Measurements from ENCODE around the gene SPATA20. TPM values are rescaled to one million over a fixed set of nuclear protein-coding genes. Genes with fewer than 3 reads are reported as not detected.

Gene SPATA20
- total RNA-seq, 4 donors from 2014 or later, result 22.3 to 67.9 (median 29.1) TPM

DNA sequence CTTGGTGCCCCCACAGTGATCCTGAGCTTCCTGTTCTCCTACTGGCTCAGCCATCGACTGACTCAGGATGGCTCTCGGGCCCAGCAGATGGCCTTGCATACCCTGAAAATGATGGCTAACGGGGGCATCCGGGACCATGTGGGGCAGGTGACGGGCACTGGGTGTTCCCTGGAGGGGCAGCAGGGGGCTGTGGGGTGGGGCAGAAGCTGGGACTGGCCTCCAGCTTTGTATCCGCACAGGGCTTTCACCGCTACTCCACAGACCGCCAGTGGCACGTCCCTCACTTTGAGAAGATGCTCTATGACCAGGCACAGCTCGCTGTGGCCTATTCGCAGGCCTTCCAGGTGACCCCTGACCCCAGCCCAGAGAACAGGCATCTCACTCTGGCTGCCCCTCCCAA, 3.0 kb downstream of the SPATA20 start:
- Histone ChIP-seq H3K27ac (no peak overlapping the region), H3K4me1 (peaks cover 10 to 14% of the 10 kb centered on the region in 2 donors), H3K4me3 (no peak overlapping the region), H3K27me3 (no peaks in the 10 kb centered on the region), H3K9me3 (no peaks in the 10 kb centered on the region), H3K36me3 (peaks cover 0 to 8% of the 10 kb centered on the region in 2 donors)
- in situ Hi-C loops (cut with MboI; ENCODE audit: low sequenced_read_pairs in 4 of 4) (loop anchor here (5.0 to 25.0 kb wide), 8 partner anchors 75 to 405 kb away; partner anchors contain the start of genes ABCC3 (in 1 of the 4) and WFIKKN2 (in 1 of the 4)), intact Hi-C loops (cut with DNase I; ENCODE audit: low total_unique reads) (loop anchor here (5.0 kb wide), 1 partner anchor 402 kb away; no protein-coding TSS in a partner anchor)
- no peak for TF ChIP-seq POLR2A (IDR thresholded peaks at IDR 0.05)
- TF ChIP-seq, protein P1, sequence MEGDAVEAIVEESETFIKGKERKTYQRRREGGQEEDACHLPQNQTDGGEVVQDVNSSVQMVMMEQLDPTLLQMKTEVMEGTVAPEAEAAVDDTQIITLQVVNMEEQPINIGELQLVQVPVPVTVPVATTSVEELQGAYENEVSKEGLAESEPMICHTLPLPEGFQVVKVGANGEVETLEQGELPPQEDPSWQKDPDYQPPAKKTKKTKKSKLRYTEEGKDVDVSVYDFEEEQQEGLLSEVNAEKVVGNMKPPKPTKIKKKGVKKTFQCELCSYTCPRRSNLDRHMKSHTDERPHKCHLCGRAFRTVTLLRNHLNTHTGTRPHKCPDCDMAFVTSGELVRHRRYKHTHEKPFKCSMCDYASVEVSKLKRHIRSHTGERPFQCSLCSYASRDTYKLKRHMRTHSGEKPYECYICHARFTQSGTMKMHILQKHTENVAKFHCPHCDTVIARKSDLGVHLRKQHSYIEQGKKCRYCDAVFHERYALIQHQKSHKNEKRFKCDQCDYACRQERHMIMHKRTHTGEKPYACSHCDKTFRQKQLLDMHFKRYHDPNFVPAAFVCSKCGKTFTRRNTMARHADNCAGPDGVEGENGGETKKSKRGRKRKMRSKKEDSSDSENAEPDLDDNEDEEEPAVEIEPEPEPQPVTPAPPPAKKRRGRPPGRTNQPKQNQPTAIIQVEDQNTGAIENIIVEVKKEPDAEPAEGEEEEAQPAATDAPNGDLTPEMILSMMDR (IDR thresholded peaks at IDR 0.05 in 4 of 5, conservative IDR thresholded peaks at IDR 0.05 in 1 of 5), result no peak
- ATAC-seq (no peak), DNase-seq (no peak)

DNA sequence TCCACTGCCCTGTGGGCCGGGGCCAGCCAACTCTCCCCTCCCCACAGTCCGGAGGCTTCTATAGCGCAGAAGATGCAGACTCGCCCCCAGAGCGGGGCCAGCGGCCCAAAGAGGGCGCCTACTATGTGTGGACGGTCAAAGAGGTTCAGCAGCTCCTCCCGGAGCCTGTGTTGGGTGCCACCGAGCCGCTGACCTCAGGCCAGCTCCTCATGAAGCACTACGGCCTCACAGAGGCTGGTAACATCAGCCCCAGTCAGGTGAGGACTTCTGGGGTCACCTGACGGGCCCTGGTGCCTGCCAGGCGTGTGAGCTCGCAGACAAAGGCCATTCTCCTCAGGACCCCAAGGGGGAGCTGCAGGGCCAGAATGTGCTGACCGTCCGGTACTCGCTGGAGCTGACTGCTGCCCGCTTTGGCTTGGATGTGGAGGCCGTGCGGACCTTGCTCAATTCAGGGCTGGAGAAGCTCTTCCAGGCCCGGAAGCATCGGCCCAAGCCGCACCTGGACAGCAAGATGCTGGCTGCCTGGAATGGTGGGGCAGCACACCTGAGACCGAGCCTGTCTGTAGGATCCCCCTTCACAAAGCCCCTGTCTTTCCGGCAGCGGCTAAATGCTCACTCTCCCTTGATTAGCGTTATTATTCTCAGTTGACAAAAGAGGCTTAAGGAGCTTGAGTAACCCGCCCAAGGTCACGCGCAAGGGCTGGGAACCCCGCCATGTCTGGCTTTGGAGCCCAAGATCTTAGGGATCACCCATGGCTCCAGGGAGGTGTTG, 3.9 kb downstream of the SPATA20 start:
- in situ Hi-C loops (cut with MboI; ENCODE audit: low sequenced_read_pairs in 4 of 4), result loop anchor here in 1 of 4 donors (10.0 kb wide), 2 partner anchors 74 to 144 kb away; no protein-coding TSS in a partner anchor
- Histone ChIP-seq H3K9me3 (no peaks in the 10 kb centered on the region), H3K4me1 (peaks cover 10 to 14% of the 10 kb centered on the region in 2 donors), H3K36me3 (peaks cover 0 to 8% of the 10 kb centered on the region in 2 donors), H3K27ac (peak overlapping the region in 2 of 4 donors; percentile 61 to 70), H3K4me3 (no peak overlapping the region), H3K27me3 (no peaks in the 10 kb centered on the region)
- intact Hi-C loops (cut with DNase I; ENCODE audit: low total_unique reads), result no loop called here
- ATAC-seq (peak; percentile 45 to 61), DNase-seq (peak; percentile 49 to 74)
- TF ChIP-seq, protein P1 (IDR thresholded peaks at IDR 0.05 in 4 of 5, conservative IDR thresholded peaks at IDR 0.05 in 1 of 5), result peak; percentile 56 to 71 (median 59)
- no peak for TF ChIP-seq POLR2A (IDR thresholded peaks at IDR 0.05)

DNA sequence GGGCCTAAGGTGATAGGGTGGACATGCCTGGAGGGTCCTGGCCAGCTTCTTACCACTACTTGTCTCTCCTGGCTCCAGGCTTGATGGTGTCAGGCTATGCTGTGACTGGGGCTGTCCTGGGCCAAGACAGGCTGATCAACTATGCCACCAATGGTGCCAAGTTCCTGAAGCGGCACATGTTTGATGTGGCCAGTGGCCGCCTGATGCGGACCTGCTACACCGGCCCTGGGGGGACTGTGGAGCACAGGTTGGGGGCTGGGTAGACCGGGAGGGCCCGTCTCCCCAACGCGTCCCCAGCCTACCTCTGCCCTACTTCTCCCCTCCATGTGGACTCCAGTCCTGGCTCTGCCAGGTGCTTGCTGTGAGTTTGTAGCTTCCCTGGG, 4.5 kb downstream of the SPATA20 start:
- H3K27me3 ChIP-seq, result no peaks in the 10 kb centered on the region
- in situ Hi-C loops (cut with MboI; ENCODE audit: low sequenced_read_pairs in 4 of 4) (loop anchor here in 1 of 4 donors (10.0 kb wide), 2 partner anchors 73 to 143 kb away; no protein-coding TSS in a partner anchor), intact Hi-C loops (cut with DNase I; ENCODE audit: low total_unique reads) (no loop called here)
- H3K9me3 ChIP-seq, result no peaks in the 10 kb centered on the region
- DNase-seq, result no peak
- H3K27ac ChIP-seq, result no peak overlapping the region
- no peak overlapping the region for H3K4me3 ChIP-seq
- peaks cover 0 to 8% of the 10 kb centered on the region in 2 donors for H3K36me3 ChIP-seq
- ATAC-seq, result no peak
- peaks cover 10 to 13% of the 10 kb centered on the region in 2 donors for H3K4me1 ChIP-seq
- TF ChIP-seq POLR2A (IDR thresholded peaks at IDR 0.05), result no peak
- TF ChIP-seq, protein P1 (IDR thresholded peaks at IDR 0.05 in 4 of 5, conservative IDR thresholded peaks at IDR 0.05 in 1 of 5), result no peak

DNA sequence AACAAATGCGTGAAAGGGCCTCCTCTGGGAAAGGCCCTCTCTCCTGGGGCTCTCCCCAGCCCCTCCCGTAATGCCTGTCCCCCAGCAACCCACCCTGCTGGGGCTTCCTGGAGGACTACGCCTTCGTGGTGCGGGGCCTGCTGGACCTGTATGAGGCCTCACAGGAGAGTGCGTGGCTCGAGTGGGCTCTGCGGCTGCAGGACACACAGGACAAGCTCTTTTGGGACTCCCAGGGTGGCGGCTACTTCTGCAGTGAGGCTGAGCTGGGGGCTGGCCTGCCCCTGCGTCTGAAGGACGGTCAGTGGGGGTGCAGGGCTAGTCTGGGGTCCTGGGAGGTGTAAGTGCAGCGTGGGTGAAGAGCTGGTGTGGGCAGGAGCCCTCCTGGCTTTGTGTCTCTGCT, 4.9 kb downstream of the SPATA20 start:
- intact Hi-C loops (cut with DNase I; ENCODE audit: low total_unique reads) (no loop called here), in situ Hi-C loops (cut with MboI; ENCODE audit: low sequenced_read_pairs in 4 of 4) (loop anchor here in 1 of 4 donors (10.0 kb wide), 2 partner anchors 73 to 143 kb away; no protein-coding TSS in a partner anchor)
- H3K4me1 ChIP-seq, result peaks cover 7 to 9% of the 10 kb centered on the region in 2 donors
- no peaks in the 10 kb centered on the region for H3K27me3 ChIP-seq
- no peaks in the 10 kb centered on the region for H3K9me3 ChIP-seq
- no peak for TF ChIP-seq POLR2A (IDR thresholded peaks at IDR 0.05)
- TF ChIP-seq, protein P1 (IDR thresholded peaks at IDR 0.05 in 4 of 5, conservative IDR thresholded peaks at IDR 0.05 in 1 of 5), result no peak
- DNase-seq (no peak), ATAC-seq (no peak)
- peaks cover 0 to 8% of the 10 kb centered on the region in 2 donors for H3K36me3 ChIP-seq
- H3K4me3 ChIP-seq, result no peak overlapping the region
- no peak overlapping the region for H3K27ac ChIP-seq
